GM12891 (cell line): ENCODE results near the gene RGS3.
A peak's percentile ranks its signal among the peaks of the same experiment; 100 is the strongest.

Experiments
- DNase-seq: peaks from one replicate; pipeline ENCODE4 v3.0.0; 2011; ENCODE audit warnings: low spot score; ENCODE audit not compliant: insufficient read length
- FAIRE-seq: peaks from 2 replicates; lab custom pipeline; 2011; peaks lifted over from hg19 to GRCh38; lab: Jason Lieb, UNC
- PAX5 ChIP-seq: IDR thresholded peaks from 2 replicates; pipeline ENCODE4 v1.6.1; 2011; ENCODE audit warnings: low read length, moderate library complexity, mild to moderate bottlenecking; ENCODE audit not compliant: insufficient read depth, severe bottlenecking
- POLR2A ChIP-seq: IDR thresholded peaks from 2 replicates; pipeline ENCODE4 v1.6.1; 2011; ENCODE audit warnings: low read depth, low read length, control low read depth
- POLR2AphosphoS5 ChIP-seq: IDR thresholded peaks from 2 replicates; pipeline ENCODE4 v1.6.1; 2011; ENCODE audit warnings: low read depth, low read length, control low read depth
- POU2F2 ChIP-seq: IDR thresholded peaks from 2 replicates; pipeline ENCODE4 v1.6.1; 2011; ENCODE audit warnings: low read depth, mild to moderate bottlenecking, control low read depth, low read length, moderate library complexity
- SPI1 ChIP-seq: IDR thresholded peaks from 2 replicates; pipeline ENCODE4 v1.6.1; 2011; ENCODE audit warnings: low read depth, low read length, control low read depth
- TAF1 ChIP-seq: IDR thresholded peaks from 2 replicates; pipeline ENCODE4 v1.6.1; 2011; ENCODE audit warnings: low read depth, low read length, control low read depth

Gene RGS3

DNA sequence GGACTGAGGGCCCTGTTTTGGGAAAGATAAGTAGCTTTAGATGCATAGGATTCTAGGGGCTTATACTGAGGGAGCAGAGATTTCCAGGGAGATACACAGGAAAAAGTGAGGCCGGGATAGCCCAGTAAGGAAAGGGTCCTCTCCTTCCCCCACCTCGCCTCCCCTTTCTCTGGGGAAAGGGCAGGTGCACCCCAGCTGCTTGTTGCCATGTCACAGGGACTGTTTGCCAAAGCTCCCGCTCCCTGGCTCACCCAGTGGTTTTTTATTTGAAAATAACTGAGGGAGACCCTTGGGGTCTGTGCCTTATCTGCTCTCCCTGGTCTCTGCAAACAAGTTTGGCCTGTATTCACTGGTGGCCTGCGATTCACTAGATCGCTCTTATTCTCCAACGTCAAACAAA lies 51.2 kb downstream of the RGS3 start:
- FAIRE-seq: no peak

GRCh38 chr9:113515862-113516261 lies 52.3 kb downstream of the RGS3 start:
- TF ChIP-seq TAF1 (no peak), POLR2AphosphoS5 (no peak), POU2F2 (no peak), SPI1 (no peak), POLR2A (no peak), PAX5 (no peak)
- DNase-seq (no peak), FAIRE-seq (no peak)

More for the DNA sequence above, 51.2 kb downstream of the RGS3 start:
- TF ChIP-seq TAF1: no peak
- TF ChIP-seq PAX5: no peak
- TF ChIP-seq POLR2AphosphoS5: no peak
- no peak for TF ChIP-seq POLR2A
- TF ChIP-seq POU2F2: no peak
- TF ChIP-seq SPI1: no peak
- DNase-seq: no peak

DNA sequence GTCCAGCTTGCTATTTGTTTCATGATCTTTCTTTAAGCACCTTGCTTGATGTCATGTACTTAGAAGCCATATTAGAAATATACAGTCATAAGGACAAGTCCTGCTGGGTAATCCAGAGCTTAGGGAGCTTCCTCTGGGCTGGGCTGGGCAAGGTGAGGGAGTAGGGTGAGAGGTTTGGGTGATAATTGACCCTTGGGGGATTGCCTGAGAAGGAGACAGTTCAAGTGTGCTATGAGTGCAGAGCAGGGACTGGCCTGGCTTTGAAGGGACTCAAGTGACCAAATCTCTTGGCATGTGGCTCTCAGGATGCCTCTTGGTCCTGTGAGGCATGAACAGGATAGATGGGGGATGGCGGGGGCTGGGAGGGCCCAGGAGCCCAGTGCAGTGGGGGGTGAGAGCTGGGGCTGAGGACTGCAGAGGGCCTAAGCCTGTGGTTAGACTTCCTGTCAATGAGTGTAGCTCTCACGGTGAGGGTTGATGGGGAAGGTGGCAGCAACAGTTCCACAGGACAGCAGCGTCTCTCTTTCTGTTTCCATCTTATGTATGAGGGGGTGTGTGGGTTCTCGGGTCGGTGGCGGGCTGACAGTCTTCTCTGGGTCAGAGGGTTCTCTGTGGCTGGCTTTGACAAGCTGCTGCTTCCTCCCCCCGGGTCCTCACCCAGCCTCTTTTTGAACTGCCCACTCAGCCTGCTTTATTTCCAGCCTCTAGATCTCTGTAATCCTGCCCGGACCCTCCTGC lies 53.5 kb downstream of the RGS3 start:
- peak; percentile 63 for DNase-seq
- peak; percentile 99 for FAIRE-seq
- TF ChIP-seq POU2F2 (peak; percentile 86; the same call in 1 of the 2 replicates), PAX5 (no peak), SPI1 (peak; percentile 40; the same call in 1 of the 2 replicates), POLR2AphosphoS5 (no peak), TAF1 (peak; percentile 23; the same call in 1 of the 2 replicates), POLR2A (0 out of 2 replicates have a peak, but pooled peaks have one; percentile 27)

DNA sequence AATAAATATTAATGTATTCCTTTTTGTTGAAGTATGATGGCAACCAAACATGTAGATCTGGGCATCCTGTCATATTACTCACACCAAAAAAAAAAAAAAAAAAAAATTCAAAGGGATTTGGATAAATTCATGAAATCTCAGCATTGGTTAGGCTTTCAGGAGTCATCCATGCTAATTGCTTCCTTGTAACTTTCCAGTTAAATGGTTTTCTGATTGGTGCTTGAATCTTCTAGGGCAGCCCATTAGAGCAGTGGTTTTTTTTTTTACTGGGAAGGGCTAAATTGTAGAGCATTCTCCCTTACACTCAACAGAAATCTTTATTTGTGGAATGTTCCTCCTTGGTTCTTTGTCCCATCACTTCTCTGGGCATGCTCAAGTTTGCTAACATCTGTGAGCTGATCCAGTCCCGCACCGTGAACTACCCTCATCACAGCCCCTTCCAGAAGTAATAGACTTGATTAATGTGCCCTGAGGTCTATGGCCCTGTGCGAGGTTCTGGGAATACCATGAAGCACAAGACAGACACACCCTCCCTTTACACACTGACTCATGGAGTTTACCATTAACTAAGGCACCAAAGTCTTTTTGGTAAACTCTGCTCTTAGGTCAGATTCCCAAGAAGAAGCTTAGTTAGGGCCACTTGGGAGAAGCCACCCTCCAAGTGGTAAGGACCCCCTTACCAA lies 56.0 kb downstream of the RGS3 start:
- peak; percentile 48 for FAIRE-seq
- DNase-seq: no peak

DNA sequence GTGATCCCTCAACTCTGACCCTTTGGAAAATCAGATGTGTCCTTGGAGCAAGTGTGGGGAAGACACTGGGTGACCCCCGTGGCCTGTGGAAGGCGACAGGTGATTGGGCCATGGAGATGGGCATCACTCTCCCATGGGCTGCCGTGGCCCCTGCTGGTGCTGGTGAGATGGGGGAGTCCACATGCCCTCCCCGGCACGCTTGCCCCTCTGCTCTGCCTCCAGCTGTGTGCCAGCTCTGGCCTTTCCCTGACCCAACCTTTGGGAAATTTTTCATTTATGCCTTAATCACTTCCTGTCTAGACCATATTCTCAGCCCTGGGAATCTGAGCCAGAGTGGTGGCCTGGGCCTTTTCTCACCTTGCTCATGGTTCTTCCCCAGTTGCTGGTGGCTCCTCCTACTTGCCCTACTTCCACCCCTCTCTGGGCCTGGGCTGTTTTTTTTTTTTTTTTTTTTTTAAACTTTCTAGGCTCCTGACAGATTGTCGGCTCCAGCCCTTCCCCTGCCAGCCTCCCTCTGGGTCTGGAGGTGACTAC lies 56.6 kb downstream of the RGS3 start:
- FAIRE-seq: peak; percentile 50
- TF ChIP-seq POU2F2: no peak
- TF ChIP-seq POLR2AphosphoS5: no peak
- TF ChIP-seq PAX5: no peak
- no peak for TF ChIP-seq POLR2A
- no peak for DNase-seq

More for the DNA sequence above, 56.0 kb downstream of the RGS3 start:
- TF ChIP-seq SPI1: no peak
- TF ChIP-seq PAX5: no peak
- TF ChIP-seq POU2F2: no peak
- no peak for TF ChIP-seq TAF1
- no peak for TF ChIP-seq POLR2A
- TF ChIP-seq POLR2AphosphoS5: no peak

DNA sequence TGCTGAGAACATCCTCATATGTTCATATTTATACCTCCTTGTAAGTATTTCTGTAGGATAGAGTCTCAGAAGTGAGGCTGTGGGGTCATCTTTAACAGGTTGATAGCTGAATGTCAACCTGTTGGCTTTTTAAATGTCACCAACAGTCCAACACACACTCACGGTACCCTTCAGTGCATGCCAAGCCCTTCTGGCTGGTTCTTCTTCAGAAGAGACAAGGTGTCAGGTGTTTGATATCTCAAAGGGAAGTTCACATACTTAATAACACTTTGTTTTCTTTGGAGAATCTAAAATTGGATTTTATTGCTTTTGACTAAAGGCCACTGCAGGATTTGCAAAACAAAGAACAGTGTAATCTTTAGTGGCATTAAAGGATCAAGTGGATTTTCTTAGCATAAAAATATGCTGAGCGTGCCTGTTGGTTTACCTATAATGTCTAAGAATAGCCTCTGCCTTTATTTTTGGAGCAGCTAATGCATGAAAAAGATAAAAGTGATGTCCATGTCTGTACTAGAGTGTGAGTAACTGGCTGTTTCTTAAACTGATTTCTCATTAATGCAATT lies 58.2 kb downstream of the RGS3 start:
- FAIRE-seq: no peak
- TF ChIP-seq SPI1 (no peak), TAF1 (no peak), POLR2AphosphoS5 (no peak), PAX5 (no peak), POU2F2 (no peak), POLR2A (no peak)
- no peak for DNase-seq

DNA sequence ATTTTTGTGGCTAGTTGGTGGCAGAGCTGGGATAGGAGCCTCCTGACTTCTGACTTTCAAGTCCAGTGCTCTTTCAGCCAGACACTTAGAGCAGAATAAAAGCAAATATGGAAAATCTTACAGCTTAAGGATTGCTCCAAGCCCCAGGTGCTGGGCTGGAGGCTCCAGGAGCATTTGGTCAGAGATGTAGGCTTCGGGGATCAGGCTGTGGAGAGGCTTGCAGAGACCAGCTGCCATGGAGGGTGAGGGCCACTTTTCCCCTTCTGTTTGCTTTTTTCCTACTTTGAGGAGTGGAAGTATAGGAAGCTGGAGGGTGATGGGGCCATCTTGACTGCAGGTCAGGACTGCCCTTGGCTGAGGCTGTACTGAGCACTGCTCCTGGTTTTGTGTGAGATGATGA lies 58.9 kb downstream of the RGS3 start:
- no peak for DNase-seq
- no peak for TF ChIP-seq POLR2A
- TF ChIP-seq PAX5: no peak
- TF ChIP-seq POU2F2: no peak
- no peak for TF ChIP-seq POLR2AphosphoS5
- no peak for TF ChIP-seq SPI1
- TF ChIP-seq TAF1: no peak
- no peak for FAIRE-seq

- peak; percentile 54 for FAIRE-seq
- TF ChIP-seq SPI1: no peak
- no peak for TF ChIP-seq POLR2A
- no peak for TF ChIP-seq POLR2AphosphoS5
- no peak for TF ChIP-seq TAF1
- TF ChIP-seq POU2F2: no peak
- TF ChIP-seq PAX5: no peak
- no peak for DNase-seq
Observed at GRCh38 chr9:113522858-113523257, 59.3 kb downstream of the RGS3 start.

DNA sequence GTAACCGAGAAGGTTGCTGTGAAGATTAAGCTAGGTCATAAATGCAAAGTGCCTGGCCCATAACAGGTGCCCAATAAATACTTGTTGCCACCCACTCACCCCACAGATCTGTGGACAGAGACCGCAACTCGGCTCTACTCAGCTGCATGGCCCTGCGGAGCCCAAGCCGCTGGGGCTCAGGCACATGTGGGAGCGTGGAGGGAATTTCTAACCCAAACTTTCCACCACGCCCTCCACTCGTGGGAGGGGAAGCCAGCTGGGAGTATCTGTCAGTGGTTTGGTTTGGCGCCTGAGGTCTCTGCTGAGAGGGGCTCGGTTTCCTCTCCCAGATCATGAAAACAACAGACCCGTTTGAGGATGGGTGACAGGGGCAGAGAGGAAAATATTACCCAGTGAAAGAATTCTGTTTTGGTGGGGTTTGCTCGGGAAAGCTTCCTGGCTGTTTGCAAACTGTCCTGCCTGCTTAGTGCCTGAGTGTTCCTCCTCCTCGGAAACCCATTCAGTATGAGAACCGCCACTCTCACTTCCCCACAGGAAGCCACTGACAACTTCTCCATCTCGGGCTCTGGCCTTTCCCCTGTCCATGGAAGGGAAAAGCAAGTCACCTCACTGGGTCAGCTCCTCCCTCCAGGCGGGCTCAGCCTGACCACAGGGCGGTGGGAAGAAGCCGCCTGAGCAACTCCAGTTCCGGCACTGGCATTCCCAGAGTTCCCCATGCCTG lies 60.1 kb downstream of the RGS3 start:
- FAIRE-seq (peak; percentile 93), DNase-seq (no peak)

More for the DNA sequence above, 60.1 kb downstream of the RGS3 start:
- TF ChIP-seq SPI1: peak; percentile 93
- peak; percentile 90 for TF ChIP-seq POU2F2
- TF ChIP-seq TAF1: no peak
- TF ChIP-seq POLR2AphosphoS5: no peak
